Lung (tissue), 12 donors: ENCODE data around the gene BICRAL. TPM values are rescaled to one million over a fixed set of nuclear protein-coding genes. Genes with fewer than 3 reads are reported as not detected.

ENCODE experiments used
- ATAC-seq: fragments of 200-7000 bp; cut with Tn5 transposase; one replicate; pipeline ENCODE4 v1.9.1; 2020; ENCODE audit warnings: moderate number of reproducible peaks; ENCODE audit not compliant: insufficient read depth, low FRiP score
- DNase-seq, 3 donors: peaks; one replicate each; pipeline ENCODE4 v3.0.0-alpha.2; 2013 to 2017
- H3K27ac ChIP-seq, 2 donors: one replicate each; pipeline ENCODE4 v1.5.1; 2013; ENCODE audit warnings: mild to moderate bottlenecking in 2 of 2, moderate library complexity in 2 of 2, control low read depth in 1 of 2, inconsistent platforms in 1 of 2, low read depth in 1 of 2, low read length in 1 of 2
- H3K27me3 ChIP-seq, 3 donors: one replicate each; pipeline ENCODE4 v1.5.1; 2013; ENCODE audit warnings: low read length in 2 of 3; ENCODE audit not compliant: control insufficient read depth in 3 of 3, insufficient read depth in 3 of 3
- H3K36me3 ChIP-seq, 4 donors: one replicate each; pipeline ENCODE4 v1.5.1; 2013; ENCODE audit warnings: low read length in 4 of 4, mild to moderate bottlenecking in 1 of 4, moderate library complexity in 1 of 4; ENCODE audit not compliant: control insufficient read depth in 4 of 4, insufficient read depth in 4 of 4
- H3K4me1 ChIP-seq, 5 donors: one replicate each; pipeline ENCODE4 v1.5.1; 2013; ENCODE audit warnings: low read length in 5 of 5, mild to moderate bottlenecking in 2 of 5, moderate library complexity in 1 of 5; ENCODE audit not compliant: control insufficient read depth in 5 of 5, insufficient read depth in 5 of 5
- H3K4me3 ChIP-seq: one replicate; pipeline ENCODE4 v1.5.1; 2013; ENCODE audit warnings: mild to moderate bottlenecking, control low read depth, moderate library complexity
- H3K9ac ChIP-seq, 2 donors: one replicate each; pipeline ENCODE4 v1.5.1; 2013; ENCODE audit warnings: low read length in 2 of 2, control low read depth in 1 of 2; ENCODE audit not compliant: insufficient read depth in 1 of 2
- H3K9me3 ChIP-seq, 4 donors: one replicate each; pipeline ENCODE4 v1.5.1; 2013; ENCODE audit warnings: low read length in 3 of 4, mild to moderate bottlenecking in 1 of 4, moderate library complexity in 1 of 4; ENCODE audit not compliant: control insufficient read depth in 4 of 4, insufficient read depth in 3 of 4
- CTCF ChIP-seq: IDR thresholded peaks from 2 replicates; pipeline ENCODE4 v1.5.1; 2012; ENCODE audit warnings: mild to moderate bottlenecking; ENCODE audit errors: control extremely low read depth, extremely low read depth
- WGBS, 2 donors: extraction: QIAGEN DNeasy Blood & Tissue Kit; methylation state at CpG; one replicate each; pipeline ENCODE4 v1.1.7; 2013; 5-methylcytosine and 5-hydroxymethylcytosine counted together
- polyA plus RNA-seq, 2 donors: library from polyadenylated mRNA; stranded (reverse); fragments of 200-250 nt; gene quantifications; one replicate each; pipeline ENCODE4 v1.2.1, GENCODE V29; 2013
- total RNA-seq, 2 donors: library from RNA; depleted of rRNA in 1 of 2; stranded (reverse); fragments of >200 nt in 1 of 2; gene quantifications; one replicate each; pipeline ENCODE4 v1.2.1, GENCODE V29; 2014 to 2021
- donor health status: control.
- donor health status: control.
- donor health status: Bipolar disorder and iron deficiency.
- donor health status: healthy.
- donor health status: DM: yes; HTN: yes; CAD: no.

BICRAL gene
- total and polyA plus RNA-seq, 4 donors, result 2.8 to 18.6 (median 10.7) TPM

GRCh38 chr6:42748203-42748898 lies 33.5 kb upstream of the BICRAL start:
- TF ChIP-seq CTCF, result no peak
- peak overlapping the region in 1 of 2 donors; percentile 26 for H3K27ac ChIP-seq
- DNase-seq (peak in 2 of 3 donors; percentile 30 to 51), ATAC-seq (no peak)
- H3K4me1 ChIP-seq, result peaks cover 5 to 26% (median 9%) of the 10 kb centered on the region in 5 donors
- 57 to 75% methylated on average over 8 of the region's 8 CpGs for WGBS, 2 donors
- H3K4me3 ChIP-seq, result no peak overlapping the region
- H3K9ac ChIP-seq, result no peak overlapping the region
- H3K36me3 ChIP-seq, result no peaks in the 10 kb centered on the region
- H3K9me3 ChIP-seq, result no peaks in the 10 kb centered on the region
- no peaks in the 10 kb centered on the region for H3K27me3 ChIP-seq

GRCh38 chr6:42751055-42751454 lies 30.8 kb upstream of the BICRAL start:
- H3K9me3 ChIP-seq, result no peaks in the 10 kb centered on the region
- H3K4me1 ChIP-seq, result peaks cover 0 to 13% (median 3%) of the 10 kb centered on the region in 5 donors
- no peak for TF ChIP-seq CTCF
- WGBS, 2 donors, result 80 to 96% methylated on average over 3 of the region's 3 CpGs
- H3K4me3 ChIP-seq, result no peak overlapping the region
- H3K27ac ChIP-seq, result no peak overlapping the region
- DNase-seq (no peak), ATAC-seq (no peak)
- H3K36me3 ChIP-seq, result no peaks in the 10 kb centered on the region
- no peak overlapping the region for H3K9ac ChIP-seq
- no peaks in the 10 kb centered on the region for H3K27me3 ChIP-seq

- TF ChIP-seq CTCF, result no peak
- Histone ChIP-seq H3K9ac (no peak overlapping the region), H3K9me3 (no peaks in the 10 kb centered on the region), H3K27me3 (no peaks in the 10 kb centered on the region), H3K4me1 (no peaks in the 10 kb centered on the region), H3K36me3 (peaks cover 0 to 3% (median 0%) of the 10 kb centered on the region in 4 donors), H3K27ac (no peak overlapping the region), H3K4me3 (no peak overlapping the region)
- 97% methylated on average over 5 of the region's 5 CpGs for WGBS, 2 donors
- DNase-seq (no peak), ATAC-seq (no peak)
Measured at GRCh38 chr6:42754759-42755158, 27.1 kb upstream of the BICRAL start.
